Upper lobe of left lung (tissue), 6 donors: ENCODE results near the gene HBQ1. TPM values are rescaled to one million over a fixed set of nuclear protein-coding genes. Genes with fewer than 3 reads are reported as not detected.
A peak's percentile ranks its signal among the peaks of the same experiment; 100 is the strongest.
"Not testable (repeated sequence)": the region's sequence is repeated elsewhere in the genome, so short reads cannot be mapped to it uniquely, and the experiment has no call there.

Experiments
- ATAC-seq, 2 donors: fragments of 200-7000 bp; cut with Tn5 transposase; one replicate each; pipeline ENCODE4 v1.9.1; 2022; ENCODE audit warnings: mild to moderate bottlenecking in 2 of 2, moderate library complexity in 2 of 2; ENCODE audit not compliant: low FRiP score in 2 of 2
- DNase-seq, 2 donors: peaks; one replicate each; pipeline ENCODE4 v3.0.0-alpha.2; 2019 to 2020
- H3K27ac ChIP-seq, 4 donors: fragments of 200-600 bp; sonication (generic); one replicate each; pipeline ENCODE4 v1.5.1; 2016 to 2019
- H3K27me3 ChIP-seq, 4 donors: fragments of 200-600 bp; sonication (generic); one replicate each; pipeline ENCODE4 v1.5.1; 2017 to 2019
- H3K36me3 ChIP-seq, 4 donors: fragments of 200-600 bp; sonication (generic); one replicate each; pipeline ENCODE4 v1.5.1; 2016 to 2019
- H3K4me1 ChIP-seq, 4 donors: fragments of 200-600 bp; sonication (generic); one replicate each; pipeline ENCODE4 v1.5.1; 2018 to 2019
- H3K4me3 ChIP-seq, 4 donors: fragments of 200-600 bp; sonication (generic); one replicate each; pipeline ENCODE4 v1.5.1; 2017 to 2019; ENCODE audit warnings: mild to moderate bottlenecking in 2 of 4, moderate library complexity in 1 of 4
- H3K9me3 ChIP-seq, 4 donors: fragments of 200-600 bp; sonication (generic); one replicate each; pipeline ENCODE4 v1.5.1; 2018 to 2019
- EP300 ChIP-seq, 4 donors: sonication (generic); formaldehyde crosslinking; IDR thresholded peaks; one replicate each; pipeline ENCODE4 v1.5.1; 2017; ENCODE audit warnings: antibody characterized with exemption in 4 of 4, control low read depth in 2 of 4
- POLR2A ChIP-seq, 4 donors: fragments of 450-650 bp; IDR thresholded peaks; one replicate each; pipeline ENCODE4 v1.5.1; 2016 to 2017; ENCODE audit warnings: antibody characterized with exemption in 4 of 4, mild to moderate bottlenecking in 2 of 4
- POLR2AphosphoS5 ChIP-seq, 2 donors: sonication (generic); formaldehyde crosslinking; IDR thresholded peaks; one replicate each; pipeline ENCODE4 v1.5.1; 2017; ENCODE audit warnings: antibody characterized with exemption in 2 of 2
- WGBS, 2 donors: methylation state at CpG; one replicate each; pipeline ENCODE4 v1.1.5; 2017 to 2018; 5-methylcytosine and 5-hydroxymethylcytosine counted together
- total RNA-seq, 6 donors: library from RNA; depleted of rRNA in 4 of 6; stranded (reverse); fragments of >200 nt in 4 of 6; gene quantifications; one replicate each; pipeline versions ENCODE4 v1.1.0 to v1.2.1, GENCODE V29; 2016 to 2021
- TF ChIP-seq, protein P1 (sequence below), 6 experiments: fragments of 450-650 bp in 4 of 6; fragments of 200-600 bp in 2 of 6; sonication (generic) in 2 of 6; IDR thresholded peaks; one replicate each; pipeline ENCODE4 v1.5.1; 2016 to 2019; ENCODE audit warnings: antibody characterized with exemption in 6 of 6
- donor health status: DM: no; HTN: no; CAD: no; lungs with moderate emphysema.
- donor health status: DM: no; HTN: yes; CAD: no; lungs with severe emphysema.

HBQ1 gene
- total RNA-seq, 6 donors from 2014 or later = not detected

DNA sequence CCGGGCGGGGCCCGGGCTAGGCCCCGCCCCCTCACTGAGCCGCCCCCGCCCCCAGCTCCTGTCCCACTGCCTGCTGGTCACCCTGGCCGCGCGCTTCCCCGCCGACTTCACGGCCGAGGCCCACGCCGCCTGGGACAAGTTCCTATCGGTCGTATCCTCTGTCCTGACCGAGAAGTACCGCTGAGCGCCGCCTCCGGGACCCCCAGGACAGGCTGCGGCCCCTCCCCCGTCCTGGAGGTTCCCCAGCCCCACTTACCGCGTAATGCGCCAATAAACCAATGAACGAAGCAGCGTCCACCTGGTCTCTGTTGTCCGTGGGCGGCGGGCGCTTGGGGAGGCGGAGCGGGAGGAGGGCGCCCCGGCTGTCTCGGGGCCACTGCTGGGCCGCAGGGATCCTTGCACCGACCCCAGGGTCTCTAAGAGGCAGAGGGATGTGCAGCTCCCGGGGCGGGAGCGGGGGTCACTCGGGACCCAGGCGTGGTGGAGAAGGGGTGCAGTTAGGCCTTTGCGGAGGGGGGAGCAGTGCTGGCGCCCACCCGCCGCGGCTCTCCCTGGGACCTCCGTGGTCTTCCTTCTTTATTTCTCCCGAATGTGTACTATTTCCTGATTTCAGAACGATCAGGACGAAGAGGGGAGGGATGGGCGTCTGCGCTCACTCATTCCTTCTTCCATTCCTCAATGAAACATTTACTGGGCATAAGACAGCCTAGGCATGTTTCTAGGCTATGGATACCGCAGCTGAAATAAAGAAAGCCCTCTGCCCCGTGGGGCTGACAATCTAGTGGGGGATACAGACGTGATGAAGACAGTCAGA lies 25.8 kb upstream of the HBQ1 start:
- ATAC-seq (peak in 1 of 2 donors; percentile 49), DNase-seq (peak in 1 of 2 donors; percentile 87)
- Histone ChIP-seq H3K27me3 (peaks cover 0 to 6% (median 4%) of the 10 kb centered on the region in 4 donors), H3K4me3 (peak overlapping the region; percentile 13 to 61 (median 44)), H3K4me1 (peaks cover 8 to 11% (median 10%) of the 10 kb centered on the region in 4 donors), H3K36me3 (no peaks in the 10 kb centered on the region), H3K9me3 (no peaks in the 10 kb centered on the region), H3K27ac (peak overlapping the region in 1 of 4 donors; percentile 46)
- no peak for TF ChIP-seq POLR2A (IDR thresholded peaks at IDR 0.05)
- 2 to 3% methylated on average over 10 to 41 of the region's 59 CpGs for WGBS, 2 donors

DNA sequence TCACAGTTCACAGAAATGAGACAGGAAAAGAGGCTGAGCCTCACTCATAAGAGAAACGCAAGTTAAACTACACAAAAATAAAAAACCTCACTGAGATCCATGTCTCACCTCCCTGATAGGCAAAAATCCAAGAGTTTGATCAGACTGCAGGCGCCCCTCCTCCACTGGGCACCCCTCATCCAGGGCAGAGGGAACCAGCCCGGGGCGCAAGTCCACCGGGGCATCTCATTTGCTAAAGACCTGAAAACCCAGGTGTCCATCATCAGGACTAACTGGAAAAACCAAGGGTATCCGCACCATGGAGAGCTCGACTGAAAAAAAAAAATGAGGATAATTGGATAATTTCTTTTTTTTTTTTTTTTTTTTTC lies 25.2 kb upstream of the HBQ1 start:
- peaks cover 0 to 6% (median 4%) of the 10 kb centered on the region in 4 donors for H3K27me3 ChIP-seq
- ATAC-seq (no peak), DNase-seq (no peak)
- H3K27ac ChIP-seq = no peak overlapping the region
- H3K36me3 ChIP-seq = no peaks in the 10 kb centered on the region
- TF ChIP-seq EP300 (IDR thresholded peaks at IDR 0.05) (no peak), POLR2AphosphoS5 (IDR thresholded peaks at IDR 0.05) (no peak)
- TF ChIP-seq, protein P1, sequence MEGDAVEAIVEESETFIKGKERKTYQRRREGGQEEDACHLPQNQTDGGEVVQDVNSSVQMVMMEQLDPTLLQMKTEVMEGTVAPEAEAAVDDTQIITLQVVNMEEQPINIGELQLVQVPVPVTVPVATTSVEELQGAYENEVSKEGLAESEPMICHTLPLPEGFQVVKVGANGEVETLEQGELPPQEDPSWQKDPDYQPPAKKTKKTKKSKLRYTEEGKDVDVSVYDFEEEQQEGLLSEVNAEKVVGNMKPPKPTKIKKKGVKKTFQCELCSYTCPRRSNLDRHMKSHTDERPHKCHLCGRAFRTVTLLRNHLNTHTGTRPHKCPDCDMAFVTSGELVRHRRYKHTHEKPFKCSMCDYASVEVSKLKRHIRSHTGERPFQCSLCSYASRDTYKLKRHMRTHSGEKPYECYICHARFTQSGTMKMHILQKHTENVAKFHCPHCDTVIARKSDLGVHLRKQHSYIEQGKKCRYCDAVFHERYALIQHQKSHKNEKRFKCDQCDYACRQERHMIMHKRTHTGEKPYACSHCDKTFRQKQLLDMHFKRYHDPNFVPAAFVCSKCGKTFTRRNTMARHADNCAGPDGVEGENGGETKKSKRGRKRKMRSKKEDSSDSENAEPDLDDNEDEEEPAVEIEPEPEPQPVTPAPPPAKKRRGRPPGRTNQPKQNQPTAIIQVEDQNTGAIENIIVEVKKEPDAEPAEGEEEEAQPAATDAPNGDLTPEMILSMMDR (IDR thresholded peaks at IDR 0.05) = no peak
- H3K4me1 ChIP-seq = peaks cover 8 to 11% (median 10%) of the 10 kb centered on the region in 4 donors
- 64 to 70% methylated on average over 7 of the region's 7 CpGs for WGBS, 2 donors
- H3K9me3 ChIP-seq = no peaks in the 10 kb centered on the region
- peak overlapping the region in 2 of 4 donors; percentile 57 to 61 for H3K4me3 ChIP-seq

DNA sequence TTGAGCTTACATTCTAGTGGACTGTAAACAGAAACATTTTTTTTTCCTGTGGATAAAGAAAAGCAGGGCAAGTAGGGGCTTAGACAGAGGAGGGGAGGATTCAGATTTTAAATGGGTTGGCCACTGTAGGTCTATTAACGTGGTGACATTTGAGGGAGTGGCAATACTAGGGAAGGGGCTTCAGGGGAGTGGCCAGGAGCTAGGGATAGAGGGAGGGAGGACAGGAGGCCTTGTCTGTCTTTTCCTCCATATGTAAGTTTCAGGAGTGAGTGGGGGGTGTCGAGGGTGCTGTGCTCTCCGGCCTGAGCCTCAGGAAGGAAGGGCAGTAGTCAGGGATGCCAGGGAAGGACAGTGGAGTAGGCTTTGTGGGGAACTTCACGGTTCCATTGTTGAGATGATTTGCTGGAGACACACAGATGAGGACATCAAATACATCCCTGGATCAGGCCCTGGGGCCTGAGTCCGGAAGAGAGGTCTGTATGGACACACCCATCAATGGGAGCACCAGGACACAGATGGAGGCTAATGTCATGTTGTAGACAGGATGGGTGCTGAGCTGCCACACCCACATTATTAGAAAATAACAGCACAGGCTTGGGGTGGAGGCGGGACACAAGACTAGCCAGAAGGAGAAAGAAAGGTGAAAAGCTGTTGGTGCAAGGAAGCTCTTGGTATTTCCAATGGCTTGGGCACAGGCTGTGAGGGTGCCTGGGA lies 21.0 kb upstream of the HBQ1 start:
- peaks cover 7 to 9% (median 8%) of the 10 kb centered on the region in 4 donors for H3K4me1 ChIP-seq
- no peak for DNase-seq
- H3K27ac ChIP-seq = no peak overlapping the region
- H3K36me3 ChIP-seq = no peaks in the 10 kb centered on the region
- no peak for ATAC-seq
- TF ChIP-seq POLR2A (IDR thresholded peaks at IDR 0.05) (no peak), EP300 (IDR thresholded peaks at IDR 0.05) (no peak), POLR2AphosphoS5 (IDR thresholded peaks at IDR 0.05) (no peak)
- TF ChIP-seq, protein P1 (IDR thresholded peaks at IDR 0.05) = no peak
- no peaks in the 10 kb centered on the region for H3K9me3 ChIP-seq
- peaks cover 0 to 5% (median 4%) of the 10 kb centered on the region in 4 donors for H3K27me3 ChIP-seq
- no peak overlapping the region for H3K4me3 ChIP-seq
- 36 to 37% methylated on average over 6 of the region's 6 CpGs for WGBS, 2 donors

DNA sequence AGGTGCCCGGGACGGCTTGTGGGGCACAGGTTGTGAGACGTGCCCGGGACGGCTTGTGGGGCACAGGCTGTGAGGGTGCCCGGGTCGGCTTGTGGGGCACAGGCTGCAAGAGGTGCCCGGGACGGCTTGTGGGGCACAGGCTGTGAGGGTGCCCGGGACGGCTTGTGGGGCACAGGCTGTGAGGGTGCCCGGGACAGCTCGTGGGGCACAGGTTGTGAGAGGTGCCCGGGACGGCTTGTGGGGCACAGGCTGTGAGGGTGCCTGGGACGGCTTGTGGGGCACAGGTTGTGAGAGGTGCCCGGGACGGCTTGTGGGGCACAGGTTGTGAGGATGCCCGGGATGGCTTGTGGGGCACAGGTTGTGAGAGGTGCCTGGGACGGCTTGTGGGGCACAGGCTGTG lies 20.0 kb upstream of the HBQ1 start:
- H3K27ac ChIP-seq = not testable (repeated sequence)

DNA sequence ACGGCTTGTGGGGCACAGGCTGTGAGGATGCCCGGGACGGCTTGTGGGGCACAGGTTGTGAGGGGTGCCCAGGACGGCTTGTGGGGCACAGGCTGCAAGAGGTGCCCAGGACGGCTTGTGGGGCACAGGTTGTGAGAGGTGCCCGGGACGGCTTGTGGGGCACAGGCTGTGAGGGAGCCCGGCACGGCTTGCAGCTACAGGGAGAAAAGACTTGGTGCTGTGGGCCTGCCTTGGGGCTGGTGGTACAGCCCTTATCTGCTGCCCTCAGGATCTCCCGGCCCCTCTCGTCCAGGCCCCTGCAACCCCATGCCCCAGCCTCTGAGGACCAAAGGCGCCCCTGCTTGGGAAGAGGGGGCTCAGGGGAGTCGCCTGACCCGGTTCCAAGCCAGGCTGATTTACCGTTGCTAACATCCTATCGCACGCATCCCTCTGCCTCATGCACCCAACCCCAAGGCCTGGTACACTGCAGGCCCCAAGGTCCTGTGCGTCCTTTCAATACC lies 19.5 kb upstream of the HBQ1 start:
- Histone ChIP-seq H3K9me3 (no peaks in the 10 kb centered on the region), H3K36me3 (no peaks in the 10 kb centered on the region), H3K4me1 (peaks cover 9% of the 10 kb centered on the region in 4 donors), H3K4me3 (no peak overlapping the region), H3K27me3 (peaks cover 0 to 9% (median 5%) of the 10 kb centered on the region in 4 donors), H3K27ac (no peak overlapping the region)
- DNase-seq (no peak), ATAC-seq (no peak)
- TF ChIP-seq EP300 (IDR thresholded peaks at IDR 0.05) (no peak), POLR2AphosphoS5 (IDR thresholded peaks at IDR 0.05) (no peak), POLR2A (IDR thresholded peaks at IDR 0.05) (no peak)
- TF ChIP-seq, protein P1 (IDR thresholded peaks at IDR 0.05) = no peak
- WGBS, 2 donors = 49 to 64% methylated on average over 7 to 14 of the region's 18 CpGs

More for the DNA sequence above, 20.0 kb upstream of the HBQ1 start:
- H3K27me3 ChIP-seq, H3K36me3 ChIP-seq, H3K9me3 ChIP-seq, DNase-seq, H3K4me3 ChIP-seq, ATAC-seq, H3K4me1 ChIP-seq: not testable (repeated sequence)
- WGBS, 2 donors = 82% methylated on average over 6 of the region's 20 CpGs; no CpG with 5 or more reads in 1 of the 2 donors
